Measurements from ENCODE around the gene OTX2. TPM values are rescaled to one million over a fixed set of nuclear protein-coding genes. Genes with fewer than 3 reads are reported as not detected.

Gene OTX2
- not detected for total RNA-seq

DNA sequence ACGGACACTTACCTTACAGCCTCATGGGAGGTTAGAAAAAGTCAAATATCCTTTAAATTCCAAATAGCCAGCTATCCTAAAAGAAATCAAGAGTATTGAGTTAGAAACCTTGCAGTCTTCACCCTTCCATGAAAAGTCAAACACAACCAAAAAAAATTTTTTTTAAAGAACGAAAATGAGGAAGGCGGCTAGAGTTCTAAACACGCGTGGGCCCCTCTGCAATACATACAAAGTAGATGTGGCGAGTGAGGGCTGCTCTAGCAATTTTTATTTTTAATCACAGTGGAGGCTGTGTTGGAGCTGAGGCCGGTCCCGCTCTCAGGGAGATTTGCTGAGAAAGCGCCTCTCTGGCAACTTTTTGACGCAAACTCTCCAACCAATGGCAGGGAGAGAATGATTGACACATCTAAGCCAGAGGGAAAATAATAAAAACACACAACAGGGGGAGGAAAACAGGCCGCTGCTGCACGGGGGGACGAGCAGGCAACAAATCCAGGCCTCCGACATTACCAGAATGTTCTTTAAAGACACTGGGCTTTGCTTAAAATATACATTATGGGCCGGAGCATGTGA is at the start of gene OTX2:
OTX2 (minus strand) TSS at position 333 of the 573 bp plus-strand sequence. CDS start 5,023 bp downstream, outside the sequence.
- peaks cover 9 to 74% of the 10 kb centered on the region in 2 donors for H3K27me3 ChIP-seq
- no peaks in the 10 kb centered on the region for H3K36me3 ChIP-seq (replicated peaks in 1 of 2; ENCODE audit: insufficient read depth in 1 of 2, low read depth in 2 of 2)
- H3K9me3 ChIP-seq = no peaks in the 10 kb centered on the region
- no peak within 1 kb of the TSS for H3K4me3 ChIP-seq
- WGBS, 2 donors = 17 to 27% methylated on average over 15 of the region's 15 CpGs
- ATAC-seq (no peak), DNase-seq (no peak)
- H3K4me1 ChIP-seq = peaks cover 14% of the 10 kb centered on the region
- H3K27ac ChIP-seq = no peak within 1 kb of the TSS
- TF ChIP-seq, protein P1, sequence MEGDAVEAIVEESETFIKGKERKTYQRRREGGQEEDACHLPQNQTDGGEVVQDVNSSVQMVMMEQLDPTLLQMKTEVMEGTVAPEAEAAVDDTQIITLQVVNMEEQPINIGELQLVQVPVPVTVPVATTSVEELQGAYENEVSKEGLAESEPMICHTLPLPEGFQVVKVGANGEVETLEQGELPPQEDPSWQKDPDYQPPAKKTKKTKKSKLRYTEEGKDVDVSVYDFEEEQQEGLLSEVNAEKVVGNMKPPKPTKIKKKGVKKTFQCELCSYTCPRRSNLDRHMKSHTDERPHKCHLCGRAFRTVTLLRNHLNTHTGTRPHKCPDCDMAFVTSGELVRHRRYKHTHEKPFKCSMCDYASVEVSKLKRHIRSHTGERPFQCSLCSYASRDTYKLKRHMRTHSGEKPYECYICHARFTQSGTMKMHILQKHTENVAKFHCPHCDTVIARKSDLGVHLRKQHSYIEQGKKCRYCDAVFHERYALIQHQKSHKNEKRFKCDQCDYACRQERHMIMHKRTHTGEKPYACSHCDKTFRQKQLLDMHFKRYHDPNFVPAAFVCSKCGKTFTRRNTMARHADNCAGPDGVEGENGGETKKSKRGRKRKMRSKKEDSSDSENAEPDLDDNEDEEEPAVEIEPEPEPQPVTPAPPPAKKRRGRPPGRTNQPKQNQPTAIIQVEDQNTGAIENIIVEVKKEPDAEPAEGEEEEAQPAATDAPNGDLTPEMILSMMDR (IDR thresholded peaks at IDR 0.05) = no peak
- TF ChIP-seq POLR2A (IDR thresholded peaks at IDR 0.05) = no peak
- intact Hi-C loops (cut with DNase I) = no loop called here

DNA sequence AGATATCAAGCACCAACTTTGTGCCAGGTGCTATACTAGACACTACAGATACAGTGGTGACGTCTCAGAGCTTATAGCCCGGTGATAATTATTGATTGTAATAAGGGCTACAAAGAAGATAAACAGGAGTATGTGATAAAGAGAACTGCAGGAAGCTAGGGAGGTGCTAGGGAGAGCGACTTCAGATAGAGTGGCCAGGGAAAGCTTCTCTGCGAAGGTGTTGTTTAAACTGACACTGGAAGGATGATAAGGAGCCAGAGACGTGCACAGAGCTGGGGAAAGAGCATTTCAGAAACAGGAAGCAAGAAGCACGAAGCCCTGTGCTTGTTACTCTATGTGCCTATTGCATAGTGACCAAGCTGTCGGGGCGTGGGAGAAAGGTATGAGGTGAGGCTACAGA is 48.1 kb upstream of the OTX2 start:
- Histone ChIP-seq H3K36me3 (replicated peaks in 1 of 2; ENCODE audit: insufficient read depth in 1 of 2, low read depth in 2 of 2) (no peaks in the 10 kb centered on the region), H3K4me3 (no peak overlapping the region), H3K9me3 (no peaks in the 10 kb centered on the region), H3K27ac (no peak overlapping the region), H3K27me3 (peaks cover 0 to 6% of the 10 kb centered on the region in 2 donors), H3K4me1 (no peaks in the 10 kb centered on the region)
- ATAC-seq = no peak
- no peak for DNase-seq
- intact Hi-C loops (cut with DNase I) = no loop called here
- TF ChIP-seq, protein P1 (IDR thresholded peaks at IDR 0.05) = no peak
- no peak for TF ChIP-seq POLR2A (IDR thresholded peaks at IDR 0.05)
- WGBS, 2 donors = 7 to 16% methylated on average over 8 of the region's 8 CpGs

DNA sequence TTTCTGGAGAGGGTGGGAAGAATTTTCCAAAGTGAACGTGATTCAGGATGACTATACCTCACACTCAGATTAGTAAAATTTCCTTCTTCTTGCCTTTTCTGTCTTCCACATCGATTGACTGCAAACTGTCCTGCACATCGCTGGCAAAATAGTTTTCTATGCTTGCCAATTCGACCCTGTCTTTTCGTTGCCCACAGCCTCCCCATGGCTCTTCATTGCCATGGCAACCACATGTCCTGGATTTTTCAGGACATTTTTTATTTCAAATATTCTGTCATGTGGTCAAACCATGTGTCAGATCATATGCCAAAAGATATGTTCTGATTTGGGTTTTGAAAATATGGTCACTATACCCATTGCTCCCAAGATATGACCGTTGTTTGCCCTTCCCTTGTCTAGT is 46.9 kb upstream of the OTX2 start:
- no peak overlapping the region for H3K27ac ChIP-seq
- peaks cover 0 to 6% of the 10 kb centered on the region in 2 donors for H3K27me3 ChIP-seq
- H3K4me3 ChIP-seq = no peak overlapping the region
- H3K36me3 ChIP-seq (replicated peaks in 1 of 2; ENCODE audit: insufficient read depth in 1 of 2, low read depth in 2 of 2) = no peaks in the 10 kb centered on the region
- ATAC-seq (no peak), DNase-seq (no peak)
- H3K4me1 ChIP-seq = no peaks in the 10 kb centered on the region
- 61% methylated on average over 6 of the region's 6 CpGs for WGBS, 2 donors
- intact Hi-C loops (cut with DNase I) = no loop called here
- TF ChIP-seq, protein P1 (IDR thresholded peaks at IDR 0.05) = no peak
- no peak for TF ChIP-seq POLR2A (IDR thresholded peaks at IDR 0.05)
- H3K9me3 ChIP-seq = no peaks in the 10 kb centered on the region

DNA sequence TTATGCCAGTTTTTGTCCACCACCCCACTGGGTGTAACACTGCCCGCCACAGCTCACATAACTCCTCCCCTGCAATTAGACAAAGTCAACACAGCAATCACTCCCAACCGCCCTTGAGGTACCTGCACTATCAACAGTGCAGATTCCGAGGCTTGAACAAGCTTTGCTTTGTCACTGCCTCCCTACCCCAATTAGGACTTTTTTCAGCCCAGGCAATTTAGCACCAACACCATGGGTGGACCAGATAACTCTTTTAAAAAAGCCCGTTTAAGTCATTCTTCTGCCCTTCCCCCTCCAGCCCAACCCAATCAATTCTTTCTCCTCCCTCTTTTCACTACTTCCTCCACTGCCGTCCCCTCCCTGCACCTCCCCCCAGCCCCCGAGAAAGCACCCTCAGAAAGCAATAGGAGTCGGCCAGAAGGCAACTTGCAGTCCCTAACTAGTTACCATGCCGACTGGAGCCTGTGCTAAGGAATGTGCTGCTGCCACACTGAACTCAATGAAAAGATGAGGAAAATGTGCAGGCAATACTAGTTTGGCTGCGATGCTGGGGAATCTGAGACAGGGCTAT is 45.7 kb upstream of the OTX2 start:
- 3% methylated on average over 9 of the region's 9 CpGs for WGBS, 2 donors

More for the DNA sequence above, 45.7 kb upstream of the OTX2 start:
- H3K27me3 ChIP-seq = peaks cover 0 to 6% of the 10 kb centered on the region in 2 donors
- ATAC-seq = no peak
- DNase-seq = peak in 1 of 4 donors; percentile 7
- no peaks in the 10 kb centered on the region for H3K36me3 ChIP-seq (replicated peaks in 1 of 2; ENCODE audit: insufficient read depth in 1 of 2, low read depth in 2 of 2)
- H3K27ac ChIP-seq = no peak overlapping the region
- TF ChIP-seq, protein P1 (IDR thresholded peaks at IDR 0.05) = no peak
- no peak for TF ChIP-seq POLR2A (IDR thresholded peaks at IDR 0.05)
- H3K4me1 ChIP-seq = no peaks in the 10 kb centered on the region
- intact Hi-C loops (cut with DNase I) = no loop called here
- H3K9me3 ChIP-seq = no peaks in the 10 kb centered on the region
- H3K4me3 ChIP-seq = no peak overlapping the region

Data from body of pancreas (tissue), 4 donors.